ENCODE measurements around the gene PAFAH1B2.
"Not testable (repeated sequence)": the region's sequence is repeated elsewhere in the genome, so short reads cannot be mapped to it uniquely, and the experiment has no call there.

Gene PAFAH1B2

DNA sequence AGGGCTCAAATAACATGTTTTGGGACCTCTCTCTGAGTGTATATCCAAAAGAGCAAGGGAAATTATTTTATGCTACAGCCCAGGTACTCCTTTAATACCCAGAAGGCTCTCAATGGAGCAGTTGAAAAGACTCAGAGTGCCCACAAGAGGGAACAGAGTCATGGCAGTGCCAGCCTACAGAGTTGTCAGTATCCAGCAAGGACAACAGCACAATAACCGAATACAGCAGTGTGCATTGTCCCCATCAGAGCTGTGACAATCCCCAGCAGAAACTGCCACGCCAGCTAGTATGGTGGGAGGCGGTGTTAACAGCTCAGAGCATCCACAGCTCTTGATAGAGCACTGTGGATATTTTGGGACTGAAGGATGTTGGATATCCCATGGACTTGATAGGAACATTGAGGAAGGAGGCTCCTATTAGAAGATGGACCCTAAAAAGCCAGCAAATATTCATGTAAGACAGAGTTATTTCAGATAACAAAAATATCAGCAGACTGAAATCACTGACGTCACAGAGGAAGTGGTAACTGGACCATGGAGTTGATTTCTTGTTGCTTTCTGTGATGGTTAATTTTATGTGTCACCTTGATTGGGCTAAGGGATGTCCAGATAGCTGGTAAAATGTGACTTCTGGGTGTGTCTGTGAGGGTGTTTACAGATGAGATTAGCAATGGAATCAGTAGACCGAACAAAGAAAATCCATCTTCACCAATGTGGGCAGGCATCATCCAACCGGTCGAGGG is 17.7 kb upstream of the PAFAH1B2 start:
- in situ Hi-C loops (cut with HindIII; ENCODE audit: low sequenced_read_pairs), result loop anchor here (5.0 kb wide), 1 partner anchor 76 kb away; no protein-coding TSS in a partner anchor

DNA sequence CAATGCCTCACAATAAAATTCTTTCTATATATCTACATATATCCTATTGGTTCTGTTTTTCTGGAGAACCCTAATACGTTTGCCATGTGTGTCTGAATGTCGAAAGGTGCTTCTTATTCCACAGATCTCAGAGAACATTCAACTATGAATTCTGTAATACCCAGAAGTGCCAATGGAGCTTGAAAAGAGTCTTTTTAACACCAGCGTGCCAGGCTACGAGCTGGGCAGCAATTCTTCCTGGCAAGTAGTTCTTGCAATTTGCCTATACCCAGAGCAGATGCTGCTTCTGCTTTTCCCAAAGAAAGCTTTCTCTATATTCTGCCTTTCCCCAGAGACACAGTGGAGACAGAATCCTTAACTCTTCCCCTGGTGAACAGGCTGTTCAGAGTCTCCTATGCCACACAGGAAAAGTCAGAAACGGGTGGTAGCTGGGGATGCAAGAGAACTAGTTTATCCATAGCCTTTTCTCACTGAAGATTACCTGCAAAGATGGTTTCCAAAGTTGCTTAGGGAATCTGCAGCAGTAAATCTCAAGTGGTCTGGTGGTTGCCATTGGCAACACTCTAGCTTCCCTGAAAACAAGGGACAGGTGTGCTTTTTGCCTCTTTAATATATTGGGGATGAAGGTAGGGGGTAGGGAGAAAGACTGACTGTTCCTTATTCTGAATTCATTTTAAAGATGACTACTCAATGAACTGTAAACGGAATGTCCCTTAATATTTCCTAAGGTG is 16.8 kb upstream of the PAFAH1B2 start:
- in situ Hi-C loops (cut with HindIII; ENCODE audit: low sequenced_read_pairs), result loop anchor here (5.0 kb wide), 1 partner anchor 75 kb away; no protein-coding TSS in a partner anchor

DNA sequence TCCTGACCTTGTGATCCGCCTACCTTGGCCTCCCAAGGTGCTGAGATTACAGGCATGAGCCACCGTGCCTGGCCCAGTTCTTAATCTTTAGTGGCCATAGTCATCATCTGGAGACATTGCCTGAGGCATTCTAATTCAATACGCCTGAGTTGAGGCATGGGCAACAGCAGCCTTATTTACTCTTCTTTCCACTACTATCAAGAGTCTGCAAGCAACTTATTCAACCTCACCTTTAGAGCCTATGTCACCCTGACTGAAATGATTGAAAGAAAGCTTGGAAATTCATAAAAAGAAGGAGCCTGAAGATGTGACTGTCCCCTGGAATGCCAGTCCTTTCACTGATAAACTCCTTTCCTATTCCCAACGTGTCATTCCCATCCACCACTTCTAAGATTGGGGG is 15.8 kb upstream of the PAFAH1B2 start:
- in situ Hi-C loops (cut with HindIII; ENCODE audit: low sequenced_read_pairs), result loop anchor here (5.0 kb wide), 1 partner anchor 74 kb away; no protein-coding TSS in a partner anchor

DNA sequence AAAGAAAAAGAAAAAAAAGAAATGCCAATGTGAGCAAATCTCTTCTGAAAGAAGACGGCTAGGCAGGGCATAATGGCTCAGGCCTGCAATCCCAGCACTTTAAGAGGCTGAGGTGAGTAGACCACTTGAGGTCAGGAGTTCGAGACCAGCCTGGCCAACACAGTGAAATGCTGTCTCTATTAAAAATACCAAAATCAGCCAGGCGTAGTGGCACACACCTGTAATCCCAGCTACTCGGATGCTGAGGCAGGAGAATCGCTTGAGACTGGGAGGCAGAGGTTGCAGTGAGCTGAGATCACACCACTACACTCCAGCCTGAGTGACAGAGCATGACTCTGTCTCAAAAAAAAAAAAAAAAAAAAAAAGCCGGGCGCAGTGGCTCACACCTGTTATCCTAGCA is 13.7 kb upstream of the PAFAH1B2 start:
- in situ Hi-C loops (cut with HindIII; ENCODE audit: low sequenced_read_pairs), result not testable (repeated sequence)

DNA sequence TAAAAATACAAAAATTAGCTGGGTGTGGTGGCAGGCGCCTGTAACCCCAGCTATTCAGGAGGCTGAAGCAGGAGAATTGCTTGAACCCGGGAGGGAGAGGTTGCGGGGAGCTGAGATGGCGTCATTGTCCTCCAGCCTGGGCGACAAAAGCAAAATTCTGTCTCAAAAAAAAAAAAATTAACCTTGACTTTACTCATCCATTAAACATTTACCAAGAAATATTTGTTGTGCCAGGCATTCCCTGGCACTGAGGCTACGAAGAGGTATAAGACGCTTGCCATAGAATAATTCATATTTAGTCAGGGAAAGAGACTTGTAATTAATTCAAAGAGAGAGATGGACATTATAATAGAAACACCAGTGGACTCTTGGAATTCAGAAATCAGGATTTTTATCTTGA is 13.2 kb upstream of the PAFAH1B2 start:
- in situ Hi-C loops (cut with HindIII; ENCODE audit: low sequenced_read_pairs), result no loop called here

DNA sequence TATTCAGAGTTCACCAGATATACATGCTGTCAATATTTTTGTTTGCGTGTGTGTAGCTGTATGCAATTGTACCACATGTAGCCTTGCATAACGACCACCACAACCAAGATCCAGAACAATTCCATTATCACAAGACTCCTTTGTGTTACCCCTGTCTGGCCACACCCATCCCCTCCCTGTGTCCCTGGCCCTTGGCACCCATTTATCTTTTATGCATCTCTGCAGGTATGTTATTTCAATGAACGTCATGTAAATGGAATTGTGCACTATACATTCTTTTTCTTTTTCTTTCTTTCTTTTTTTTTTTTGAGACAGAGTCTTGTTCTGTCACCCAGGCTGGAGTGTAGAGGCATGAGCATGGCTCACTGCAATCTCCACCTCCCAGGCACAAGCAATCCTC is 9.7 kb upstream of the PAFAH1B2 start:
- in situ Hi-C loops (cut with HindIII; ENCODE audit: low sequenced_read_pairs), result no loop called here

DNA sequence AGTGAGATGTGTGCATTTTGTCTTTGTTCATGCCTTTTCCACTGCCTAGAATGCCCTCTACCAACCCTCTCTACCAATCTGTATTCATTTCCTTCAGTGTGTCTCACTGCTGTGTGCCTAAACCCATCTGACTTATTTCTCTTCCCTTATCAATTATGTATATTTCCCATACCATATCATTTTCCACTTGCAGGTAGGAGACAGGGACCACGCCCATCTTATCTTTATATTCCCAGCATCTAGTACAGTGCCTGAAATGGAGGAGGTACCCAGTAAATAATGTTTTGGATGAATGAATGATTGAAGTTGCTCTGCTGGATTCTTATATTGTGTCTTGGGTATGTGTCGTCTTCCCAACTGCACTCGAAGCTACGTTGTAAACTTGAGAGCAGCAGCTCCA is 9.1 kb upstream of the PAFAH1B2 start:
- in situ Hi-C loops (cut with HindIII; ENCODE audit: low sequenced_read_pairs), result not testable (repeated sequence)

DNA sequence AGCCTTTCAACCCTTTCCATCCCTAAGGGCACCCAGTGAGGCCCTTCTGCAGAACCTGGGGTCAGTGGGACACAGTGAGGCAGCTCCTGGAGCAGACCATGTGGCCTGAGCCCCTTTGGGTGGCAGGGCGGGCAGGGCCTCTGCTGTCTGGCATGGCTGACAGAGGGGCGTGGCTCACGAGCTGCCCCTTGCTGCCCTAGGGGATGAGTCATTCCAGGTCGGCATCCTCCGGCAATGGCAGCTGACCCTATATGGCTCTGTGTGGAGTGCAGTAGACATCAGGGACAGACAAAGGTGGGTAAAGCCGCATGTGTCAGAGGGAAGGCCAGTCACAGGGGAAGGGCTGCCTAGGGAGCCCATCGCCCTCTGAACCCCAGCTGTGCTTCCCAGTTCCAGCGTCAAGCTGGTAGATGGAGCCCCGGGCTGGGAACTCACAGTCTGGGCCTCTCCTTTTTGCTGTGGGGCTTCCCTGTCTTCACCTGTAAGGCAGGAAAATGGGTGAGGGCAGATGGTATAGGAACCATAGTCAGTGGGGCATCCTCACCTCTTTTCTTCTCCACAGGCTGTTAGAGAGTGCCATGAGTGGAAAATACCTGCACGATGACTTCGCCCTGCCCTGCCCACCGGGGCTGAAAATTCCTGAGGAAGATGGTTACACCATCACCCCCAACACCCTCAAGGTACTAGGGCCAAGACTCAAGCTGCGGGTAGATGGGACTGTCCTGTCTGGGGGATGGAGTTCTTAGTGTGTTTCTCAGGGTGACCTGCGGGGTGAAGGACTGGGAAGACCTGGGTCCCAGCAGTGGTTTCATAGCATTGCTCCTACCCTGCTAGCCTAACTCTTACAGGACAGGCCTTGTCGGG is 6.6 kb upstream of the PAFAH1B2 start:
- in situ Hi-C loops (cut with HindIII; ENCODE audit: low sequenced_read_pairs), result not testable (repeated sequence)

DNA sequence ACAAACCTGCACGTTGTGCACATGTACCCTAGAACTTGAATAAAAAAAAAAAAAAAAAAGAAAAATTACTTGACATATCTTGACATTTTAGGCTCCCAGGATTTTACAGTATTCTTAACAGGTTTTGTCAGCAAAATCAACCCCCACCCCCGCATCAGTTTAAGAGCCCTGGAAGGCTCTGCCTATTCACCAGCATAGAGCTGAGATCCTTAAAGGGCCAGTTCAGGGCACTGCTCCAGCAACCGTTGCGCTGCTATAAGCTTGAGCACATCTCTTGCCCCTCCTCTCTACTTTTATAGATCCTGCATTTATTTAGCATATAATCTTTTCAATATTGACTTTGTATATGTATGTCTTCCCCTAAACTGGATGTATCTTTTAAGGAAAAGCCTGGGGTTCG is 697 bp upstream of the PAFAH1B2 start:
- in situ Hi-C loops (cut with HindIII; ENCODE audit: low sequenced_read_pairs), result no loop called here

DNA sequence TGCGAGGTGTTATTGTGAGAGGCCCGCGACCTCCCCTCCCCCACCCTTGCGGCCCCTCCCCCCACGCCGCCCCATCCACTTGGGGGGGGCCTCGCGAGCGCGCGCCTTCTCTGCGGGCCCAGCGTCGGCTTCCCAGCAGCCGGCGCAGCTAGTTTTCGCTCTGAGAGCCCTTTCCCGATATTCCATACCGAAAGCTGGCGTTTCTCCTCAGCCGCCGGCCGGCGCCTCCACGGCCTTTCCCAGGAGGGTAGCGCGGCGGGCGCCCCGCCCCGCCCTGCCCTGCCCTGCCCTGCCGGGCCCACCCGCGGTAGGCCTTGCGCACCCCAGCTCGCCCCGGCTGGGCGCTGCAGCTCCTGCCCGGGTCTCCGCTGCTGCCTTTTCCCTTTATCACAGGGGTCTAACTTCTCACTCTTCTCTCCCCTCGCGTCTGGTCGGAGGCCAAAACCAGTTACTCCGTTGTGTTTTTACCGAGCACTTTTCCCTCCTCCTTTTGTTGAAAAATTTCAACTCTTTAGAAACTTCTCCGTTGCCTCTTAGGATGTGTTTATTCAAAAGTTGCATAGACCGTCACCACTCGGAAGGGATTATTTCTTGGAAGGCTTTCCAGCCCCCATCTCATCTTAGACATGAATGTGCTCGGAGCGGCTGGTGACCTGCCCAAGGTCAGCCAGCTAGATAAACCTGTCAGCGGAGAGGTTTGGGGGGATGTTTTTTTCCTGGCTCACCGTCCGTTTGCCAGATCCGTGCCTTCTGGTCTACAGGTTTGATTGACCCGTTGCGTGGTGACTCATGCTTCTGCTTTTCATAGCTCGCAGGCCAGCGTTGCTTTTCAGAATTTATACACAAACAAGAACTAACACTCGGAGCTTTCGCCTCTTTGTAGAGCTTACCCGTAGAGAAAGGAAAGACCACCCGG is 648 bp downstream of the PAFAH1B2 start:
- in situ Hi-C loops (cut with HindIII; ENCODE audit: low sequenced_read_pairs), result no loop called here

DNA sequence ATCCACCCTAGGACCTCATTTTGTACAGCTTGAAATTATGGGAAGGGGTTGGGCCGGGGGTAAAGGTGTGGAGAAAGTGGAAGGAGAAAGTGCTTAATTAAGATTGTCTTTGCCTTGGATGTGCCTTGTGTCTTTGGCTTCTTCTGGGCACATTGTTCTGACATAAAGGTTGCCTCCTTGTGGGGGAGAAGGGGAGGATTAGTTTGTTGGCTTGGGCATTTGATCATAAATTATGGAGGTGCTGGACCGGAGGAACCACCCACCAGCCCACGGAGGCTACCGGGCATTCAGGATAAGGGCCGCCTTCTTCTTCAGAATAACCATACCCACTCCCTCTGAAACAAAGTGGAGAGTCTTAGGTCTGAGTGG is 1.3 kb downstream of the PAFAH1B2 start:
- in situ Hi-C loops (cut with HindIII; ENCODE audit: low sequenced_read_pairs), result no loop called here

DNA sequence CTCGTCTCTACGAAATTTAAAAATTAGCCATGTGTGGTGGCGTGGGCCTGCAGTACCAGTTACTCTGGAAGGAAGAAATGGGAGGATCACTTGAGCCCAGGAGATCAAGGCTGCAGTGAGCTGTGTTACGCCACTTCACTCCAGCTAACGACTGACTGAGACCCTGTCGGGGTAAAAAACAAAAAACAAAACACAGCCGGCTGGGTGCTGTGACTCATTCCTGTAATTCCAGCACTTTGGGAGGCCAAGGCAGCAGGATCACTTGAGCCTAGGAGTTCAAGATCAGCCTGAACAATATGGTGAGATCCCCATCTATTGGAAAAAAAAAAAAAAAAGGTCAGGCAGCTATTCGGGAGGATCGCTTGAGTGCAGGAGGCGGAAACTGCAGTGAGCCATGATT is 2.4 kb downstream of the PAFAH1B2 start:
- in situ Hi-C loops (cut with HindIII; ENCODE audit: low sequenced_read_pairs), result no loop called here

DNA sequence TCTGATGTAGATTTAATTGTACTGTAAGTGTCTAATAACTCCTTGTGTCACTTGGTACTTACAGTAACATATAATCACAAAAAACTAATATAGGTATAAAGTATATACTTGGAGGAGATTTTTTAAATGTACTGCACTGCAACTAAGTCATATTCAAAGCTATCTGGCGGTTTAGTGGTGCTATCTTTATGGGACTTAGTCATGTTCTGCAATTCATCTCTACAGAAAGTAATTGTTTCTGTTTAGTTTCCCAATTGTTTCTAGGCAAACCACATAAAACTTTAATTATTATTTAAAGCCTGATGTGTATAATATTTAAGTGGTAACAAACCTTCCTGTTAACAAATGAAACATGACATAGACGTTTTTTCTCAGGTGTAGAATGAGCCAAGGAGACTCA is 8.0 kb downstream of the PAFAH1B2 start:
- in situ Hi-C loops (cut with HindIII; ENCODE audit: low sequenced_read_pairs), result no loop called here

DNA sequence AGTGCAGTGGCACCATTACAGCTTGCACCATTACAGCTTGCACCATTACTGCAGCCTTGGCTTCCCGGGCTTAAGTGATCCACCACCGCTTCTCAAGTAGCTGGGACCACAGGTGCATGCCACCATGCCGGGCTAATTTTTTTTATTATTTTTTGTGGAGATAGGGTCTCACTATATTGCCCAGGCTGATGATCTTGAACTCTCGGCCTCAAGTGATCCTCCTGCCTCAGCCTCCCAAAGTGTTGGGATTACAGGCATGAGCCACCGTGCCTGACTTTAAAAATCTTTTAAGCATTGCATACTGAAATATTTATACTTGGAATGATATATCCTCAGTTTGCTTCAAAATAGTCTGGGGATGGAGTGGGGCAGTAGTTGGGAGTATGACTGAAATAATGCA is 10.4 kb downstream of the PAFAH1B2 start:
- in situ Hi-C loops (cut with HindIII; ENCODE audit: low sequenced_read_pairs), result no loop called here

DNA sequence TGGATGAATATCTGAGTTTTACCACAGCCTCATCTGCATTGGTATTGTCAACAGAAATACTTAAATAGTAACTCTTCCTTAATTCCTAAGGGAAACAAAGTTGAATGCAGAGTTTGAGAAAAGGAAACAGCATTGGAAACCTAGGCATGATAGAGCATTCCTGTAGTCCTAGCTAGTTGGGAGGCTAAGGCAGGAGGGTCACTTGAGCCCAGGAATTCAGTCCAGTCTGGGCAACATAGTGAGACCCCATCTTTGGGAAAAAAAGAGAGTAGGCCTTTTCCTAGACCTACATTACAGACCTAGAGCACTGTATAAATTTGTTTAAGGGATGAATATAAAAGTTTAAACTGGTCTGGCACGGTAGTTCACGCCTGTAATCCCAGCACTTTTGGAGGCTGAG is 13.4 kb downstream of the PAFAH1B2 start:
- in situ Hi-C loops (cut with HindIII; ENCODE audit: low sequenced_read_pairs), result no loop called here

DNA sequence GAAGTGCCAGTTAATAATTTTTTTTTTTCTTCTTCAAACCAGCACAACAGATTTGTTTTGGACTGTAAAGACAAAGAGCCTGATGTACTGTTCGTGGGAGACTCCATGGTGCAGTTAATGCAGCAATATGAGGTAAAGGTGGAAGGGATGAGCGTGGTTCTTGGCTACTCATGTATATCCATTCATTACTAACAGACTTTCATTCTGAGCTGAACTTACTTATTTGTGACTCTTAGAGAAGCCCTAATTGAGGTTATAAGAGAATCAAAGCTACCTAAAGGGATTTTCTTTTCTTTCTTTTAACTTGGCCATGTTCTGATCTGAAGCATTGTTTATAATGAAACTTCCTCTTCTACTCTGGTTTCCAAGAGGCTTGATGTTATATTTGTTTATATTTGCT is 15.8 kb downstream of the PAFAH1B2 start:
- in situ Hi-C loops (cut with HindIII; ENCODE audit: low sequenced_read_pairs), result no loop called here

DNA sequence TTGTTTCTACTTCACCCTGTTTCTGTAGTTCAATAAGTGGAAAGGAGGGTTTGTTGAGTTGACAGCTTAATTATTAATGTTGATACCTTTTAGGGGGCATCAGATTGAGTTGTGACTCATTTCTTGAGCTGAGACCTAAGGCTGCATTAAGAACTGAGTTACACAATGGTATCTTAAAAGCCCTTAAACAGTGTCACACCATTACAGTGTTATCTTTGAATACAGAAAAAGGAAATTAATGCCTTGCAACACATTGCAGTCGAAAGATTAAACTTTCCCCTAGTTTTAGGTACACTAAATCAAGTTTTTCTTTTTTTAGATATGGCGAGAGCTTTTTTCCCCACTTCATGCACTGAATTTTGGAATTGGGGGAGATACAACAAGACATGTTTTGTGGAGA is 16.7 kb downstream of the PAFAH1B2 start:
- in situ Hi-C loops (cut with HindIII; ENCODE audit: low sequenced_read_pairs), result no loop called here

DNA sequence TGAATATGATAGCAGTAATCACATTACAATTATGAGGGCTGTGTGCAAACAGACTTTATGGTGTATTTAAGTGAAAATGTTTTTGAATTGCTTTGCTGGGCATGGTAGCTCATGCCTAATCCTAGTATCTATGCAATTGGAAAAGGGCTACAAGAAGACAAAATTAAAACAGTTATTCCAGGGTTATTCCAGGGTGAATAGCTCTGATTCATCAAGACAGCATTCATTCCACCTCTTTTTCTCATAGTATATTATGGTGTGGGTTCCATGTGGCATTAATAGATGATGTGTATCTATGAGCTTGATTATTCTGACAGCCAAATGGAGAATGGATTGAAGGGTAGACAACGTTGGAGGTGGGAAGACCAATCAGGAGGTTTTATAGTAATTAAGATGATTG is 22.4 kb downstream of the PAFAH1B2 start:
- in situ Hi-C loops (cut with HindIII; ENCODE audit: low sequenced_read_pairs), result no loop called here

DNA sequence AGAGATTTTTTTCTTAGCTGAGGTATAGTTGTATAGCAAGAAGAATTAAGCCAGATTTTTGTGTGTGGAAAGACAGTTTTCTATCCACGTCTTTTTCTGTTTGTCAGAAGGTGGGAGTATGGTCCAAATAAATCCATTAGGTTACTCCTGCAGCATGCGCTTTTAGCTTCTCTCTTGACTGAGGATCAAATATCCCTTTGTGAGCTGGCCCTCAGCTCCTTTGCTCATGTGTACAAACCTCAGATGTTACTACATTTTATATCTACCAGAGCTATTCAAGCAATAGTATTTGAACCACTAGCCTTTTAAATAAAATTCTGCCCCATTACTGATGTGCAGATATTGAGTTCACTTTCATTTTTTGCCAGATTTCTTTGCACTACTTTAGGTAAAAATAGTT is 25.6 kb downstream of the PAFAH1B2 start:
- in situ Hi-C loops (cut with HindIII; ENCODE audit: low sequenced_read_pairs), result no loop called here

DNA sequence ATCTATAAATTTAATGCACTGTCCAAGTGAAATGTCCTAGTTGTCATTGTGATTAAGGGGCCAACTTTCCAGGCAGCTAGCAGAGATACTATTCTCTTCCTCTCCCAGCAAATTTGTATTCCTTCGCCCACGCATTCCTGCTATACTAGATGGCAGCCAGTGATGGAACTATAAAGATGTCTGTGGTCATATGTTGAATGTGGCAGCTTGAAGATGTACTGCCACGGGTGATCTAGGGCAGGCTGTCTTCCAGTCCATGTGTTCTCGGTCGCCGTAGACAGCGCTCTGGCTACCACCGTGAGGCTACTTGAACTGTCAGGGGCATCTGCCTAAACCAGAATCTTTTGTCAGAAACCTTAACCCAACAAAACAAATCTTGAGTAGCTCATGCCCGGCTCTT is 26.1 kb downstream of the PAFAH1B2 start:
- in situ Hi-C loops (cut with HindIII; ENCODE audit: low sequenced_read_pairs), result no loop called here

Data from endothelial cell of hepatic sinusoid (primary cell).